NT2/D1 (cell line): Measurements from ENCODE around the gene PATZ1.

Experiments
- DNase-seq: peaks from one replicate; pipeline ENCODE4 v3.0.0-alpha.2; 2011; ENCODE audit warnings: low read depth, low spot score
- H3K27me3 ChIP-seq: 2 replicates; pipeline ENCODE4 v1.6.0; 2011; ENCODE audit warnings: mild to moderate bottlenecking; ENCODE audit not compliant: insufficient read length, insufficient read depth
- H3K36me3 ChIP-seq: 2 replicates; pipeline ENCODE4 v1.6.1; 2011; ENCODE audit warnings: mild to moderate bottlenecking, low read length, mixed read lengths; ENCODE audit not compliant: insufficient read depth, insufficient read length
- H3K4me1 ChIP-seq: 2 replicates; pipeline ENCODE4 v1.5.1; 2011; ENCODE audit not compliant: insufficient read depth, insufficient read length
- H3K4me3 ChIP-seq: 2 replicates; pipeline ENCODE4 v1.5.1; 2011; ENCODE audit warnings: low read depth; ENCODE audit not compliant: insufficient read length
- H3K9ac ChIP-seq: 2 replicates; pipeline ENCODE4 v1.6.0; 2011; ENCODE audit warnings: low read depth; ENCODE audit not compliant: insufficient read length
- H3K9me3 ChIP-seq: 2 replicates; pipeline ENCODE4 v1.5.1; 2011; ENCODE audit warnings: mild to moderate bottlenecking, low read length; ENCODE audit not compliant: insufficient read depth
- SUZ12 ChIP-seq: IDR thresholded peaks from 2 replicates; pipeline ENCODE4 v1.6.1; 2011; ENCODE audit not compliant: insufficient read length, insufficient read depth; ENCODE audit errors: extremely low read depth
- YY1 ChIP-seq: IDR thresholded peaks from 2 replicates; pipeline ENCODE4 v1.6.1; 2011; ENCODE audit not compliant: insufficient read length, insufficient read depth
- ZNF274 ChIP-seq: IDR thresholded peaks from 2 replicates; pipeline ENCODE4 v1.6.1; 2011; ENCODE audit warnings: mild to moderate bottlenecking, low read depth, low read length

Gene PATZ1

DNA sequence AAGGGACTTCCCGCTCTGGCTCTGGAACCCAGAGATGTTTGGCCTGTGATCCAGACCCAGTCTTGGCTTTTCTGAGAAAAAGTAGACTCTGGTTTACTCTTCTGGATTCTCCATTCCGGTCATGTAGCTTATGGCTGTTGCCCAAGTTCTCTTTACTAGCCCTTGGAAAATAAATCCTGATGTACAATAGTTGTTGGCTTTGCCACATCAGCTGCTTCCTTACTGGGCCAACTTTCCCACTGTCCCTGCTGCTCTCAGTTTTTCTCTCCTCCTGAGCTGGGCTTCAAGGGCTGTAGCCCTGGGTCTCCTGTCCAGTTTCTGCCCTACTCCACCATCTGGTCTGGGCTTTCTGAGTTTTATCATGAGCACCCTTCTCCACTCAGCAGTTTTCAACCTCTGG, 12.5 kb downstream of the PATZ1 start:
- Histone ChIP-seq H3K4me1 (peaks cover 3% of the 10 kb centered on the region), H3K27me3 (no peaks in the 10 kb centered on the region), H3K9ac (no peak overlapping the region), H3K9me3 (no peaks in the 10 kb centered on the region), H3K4me3 (no peak overlapping the region), H3K36me3 (peaks cover 78% of the 10 kb centered on the region)
- no peak for DNase-seq
- TF ChIP-seq SUZ12 (no peak), YY1 (no peak), ZNF274 (no peak)

DNA sequence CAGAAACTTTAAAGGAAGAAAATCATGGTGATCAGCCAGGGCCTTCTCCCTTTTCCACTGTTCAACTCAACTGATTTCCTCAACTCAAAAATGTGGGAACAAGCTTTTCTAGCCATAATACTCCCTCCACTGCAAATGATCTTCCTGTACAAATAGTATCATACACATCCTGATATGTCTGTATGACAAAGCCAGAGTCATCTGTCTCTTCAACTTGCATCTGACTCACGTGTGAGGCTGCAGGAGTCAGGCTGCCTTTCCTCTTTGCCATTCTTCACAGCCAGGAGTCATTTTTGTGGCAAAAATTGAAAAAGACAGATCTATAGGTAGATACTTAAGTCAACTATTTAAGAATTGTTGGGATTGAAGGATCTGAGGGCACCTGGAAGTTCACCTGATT, 13.3 kb downstream of the PATZ1 start:
- Histone ChIP-seq H3K4me1 (peaks cover 3% of the 10 kb centered on the region), H3K9me3 (no peaks in the 10 kb centered on the region), H3K27me3 (no peaks in the 10 kb centered on the region), H3K36me3 (peaks cover 72% of the 10 kb centered on the region), H3K9ac (no peak overlapping the region), H3K4me3 (no peak overlapping the region)
- TF ChIP-seq ZNF274, result no peak
- no peak for TF ChIP-seq YY1
- TF ChIP-seq SUZ12, result no peak
- DNase-seq, result no peak

DNA sequence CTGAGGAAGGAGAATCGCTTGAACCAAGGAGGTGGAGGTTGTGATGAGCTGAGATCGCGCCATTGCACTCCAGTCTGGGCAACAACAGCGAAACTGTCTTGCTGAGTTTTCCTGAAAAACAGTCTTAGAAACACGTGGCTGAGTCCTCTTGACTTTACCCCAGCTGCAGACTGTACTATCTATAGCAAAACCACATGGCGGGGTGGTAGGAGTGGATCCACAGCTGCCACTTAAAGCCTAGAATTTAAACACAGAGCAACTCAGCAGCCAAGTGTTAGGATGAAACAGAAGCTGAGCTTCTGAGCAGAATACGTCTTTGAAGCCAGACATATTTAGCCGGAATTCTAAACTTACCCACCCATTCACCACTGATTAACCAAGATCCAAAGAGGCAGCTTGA, 14.1 kb downstream of the PATZ1 start:
- Histone ChIP-seq H3K9me3 (no peaks in the 10 kb centered on the region), H3K4me1 (peaks cover 3% of the 10 kb centered on the region), H3K27me3 (no peaks in the 10 kb centered on the region), H3K4me3 (no peak overlapping the region), H3K36me3 (peaks cover 71% of the 10 kb centered on the region), H3K9ac (no peak overlapping the region)
- DNase-seq, result no peak
- TF ChIP-seq ZNF274 (no peak), YY1 (no peak)

DNA sequence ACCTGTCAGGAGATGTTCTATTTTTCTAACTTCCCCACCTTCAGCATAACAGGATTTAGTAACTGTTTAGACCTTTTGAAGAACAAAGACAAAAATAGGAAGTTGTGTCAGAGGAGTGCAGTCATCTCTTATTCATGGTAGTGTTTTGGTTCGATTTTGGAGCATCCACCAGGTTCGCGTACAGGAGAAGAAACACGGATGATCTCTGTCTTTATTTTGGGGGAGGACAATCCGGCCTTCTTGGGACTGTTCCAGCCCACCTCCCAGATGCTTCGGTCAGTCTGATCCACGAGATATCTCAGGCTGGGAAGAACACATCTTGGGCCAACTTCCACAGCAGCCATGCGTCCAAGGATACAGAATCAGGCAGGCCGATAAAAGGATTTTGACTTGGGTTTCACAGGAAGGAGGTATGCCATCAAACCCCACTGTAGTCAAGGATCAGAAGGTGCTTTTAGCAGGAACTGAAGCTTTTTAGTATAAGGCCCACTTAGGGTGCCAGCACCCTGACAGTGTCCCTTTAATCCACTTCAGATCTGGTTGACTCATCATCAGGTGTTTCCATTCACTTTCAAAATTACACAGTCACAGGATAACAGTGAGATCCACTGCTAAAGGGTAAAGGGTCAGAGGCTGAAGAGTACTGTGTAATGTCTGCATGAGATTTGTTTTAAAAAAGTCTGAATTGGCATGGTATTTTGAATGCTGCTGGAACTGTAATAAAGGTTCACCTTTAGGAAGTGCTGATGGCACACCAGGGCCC, 16.5 kb downstream of the PATZ1 start:
- Histone ChIP-seq H3K4me1 (peaks cover 3% of the 10 kb centered on the region), H3K4me3 (no peak overlapping the region), H3K9me3 (no peaks in the 10 kb centered on the region), H3K9ac (no peak overlapping the region), H3K36me3 (peaks cover 77% of the 10 kb centered on the region), H3K27me3 (no peaks in the 10 kb centered on the region)
- DNase-seq, result no peak
- TF ChIP-seq ZNF274 (no peak), YY1 (no peak), SUZ12 (no peak)

DNA sequence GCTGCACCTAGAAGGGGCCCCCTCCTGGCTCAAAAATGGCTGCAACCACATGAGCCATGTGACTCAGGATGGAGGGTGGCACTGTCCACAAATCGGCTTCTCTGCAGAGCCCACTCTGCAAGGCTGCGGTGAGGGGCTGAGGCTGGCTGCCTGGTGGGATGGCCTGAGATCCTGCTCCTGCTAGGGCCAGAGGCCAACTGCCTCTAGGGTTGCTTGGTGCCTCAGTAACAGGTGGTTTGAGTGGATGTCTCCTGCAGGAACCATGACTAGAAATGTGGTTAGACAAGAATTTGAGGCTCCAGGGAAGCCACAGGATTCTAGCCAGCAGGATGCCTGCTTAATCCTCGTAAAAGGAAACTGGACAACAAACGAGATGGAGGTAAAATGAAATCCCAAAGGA, 17.1 kb downstream of the PATZ1 start:
- no peaks in the 10 kb centered on the region for H3K9me3 ChIP-seq
- H3K9ac ChIP-seq, result no peak overlapping the region
- TF ChIP-seq ZNF274, result no peak
- TF ChIP-seq YY1, result no peak
- no peak for DNase-seq
- H3K4me3 ChIP-seq, result no peak overlapping the region
- H3K27me3 ChIP-seq, result no peaks in the 10 kb centered on the region
- H3K36me3 ChIP-seq, result peaks cover 74% of the 10 kb centered on the region
- H3K4me1 ChIP-seq, result peaks cover 3% of the 10 kb centered on the region

DNA sequence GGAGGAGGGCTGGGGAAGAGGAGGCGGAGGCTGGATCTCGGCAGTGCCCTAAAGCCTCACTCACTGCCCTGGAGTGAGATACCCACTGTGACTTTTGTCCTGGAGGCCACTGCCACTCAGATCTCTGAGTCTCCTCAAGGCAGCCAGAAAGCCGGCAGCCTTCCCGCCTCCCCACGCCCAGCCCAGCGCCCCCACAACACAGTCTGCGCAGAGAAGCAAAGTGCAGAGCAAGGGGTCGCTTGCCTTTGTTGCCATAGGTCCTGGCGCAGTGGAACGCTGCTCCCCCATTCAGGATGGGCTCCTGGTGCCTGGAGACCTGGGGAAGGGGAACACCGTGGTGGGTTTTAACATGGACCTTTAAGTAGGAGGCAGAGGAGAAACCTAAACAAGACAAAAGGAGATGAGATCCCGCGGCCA, 17.6 kb downstream of the PATZ1 start:
- no peaks in the 10 kb centered on the region for H3K27me3 ChIP-seq
- H3K9ac ChIP-seq, result no peak overlapping the region
- peaks cover 74% of the 10 kb centered on the region for H3K36me3 ChIP-seq
- H3K4me3 ChIP-seq, result no peak overlapping the region
- TF ChIP-seq YY1 (no peak), SUZ12 (no peak), ZNF274 (no peak)
- no peaks in the 10 kb centered on the region for H3K9me3 ChIP-seq
- H3K4me1 ChIP-seq, result peaks cover 3% of the 10 kb centered on the region
- no peak for DNase-seq

DNA sequence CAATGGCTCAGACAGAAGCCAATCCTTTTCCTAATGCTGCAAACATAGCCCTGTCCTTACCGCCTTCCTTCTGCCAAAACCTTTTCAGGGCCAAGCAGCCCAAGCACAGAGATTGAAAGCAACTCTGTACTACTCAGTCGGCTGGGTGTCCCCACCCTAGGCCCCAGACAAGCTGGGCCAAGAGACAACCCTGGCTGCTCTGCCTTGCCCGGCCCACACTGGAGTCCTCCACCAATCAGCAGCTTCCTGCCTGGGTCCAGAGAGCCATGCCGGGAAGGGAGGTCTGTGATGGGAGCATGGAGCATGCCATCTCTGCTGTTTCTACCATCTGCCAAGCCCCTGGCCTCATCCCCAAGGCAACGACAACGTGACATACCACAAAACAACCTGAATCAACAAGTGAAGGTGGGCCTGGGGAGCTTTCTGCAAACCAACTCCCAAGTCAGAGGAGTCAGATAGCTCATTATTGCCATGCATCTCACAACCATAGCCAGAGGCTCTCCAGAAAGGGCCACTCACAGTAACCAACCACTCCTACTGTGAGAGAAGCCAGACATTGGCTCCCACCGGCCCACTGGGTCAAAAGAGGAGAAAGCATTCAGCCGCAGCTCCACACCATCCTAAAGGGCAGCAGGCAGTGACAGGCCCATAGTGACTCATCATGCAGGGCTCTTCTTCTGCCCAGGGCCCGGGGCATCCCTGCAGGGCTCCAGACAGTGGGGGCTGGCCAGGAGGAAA, 18.2 kb downstream of the PATZ1 start:
- no peak for TF ChIP-seq YY1
- no peak for TF ChIP-seq SUZ12
- TF ChIP-seq ZNF274, result no peak
- H3K27me3 ChIP-seq, result no peaks in the 10 kb centered on the region
- H3K4me3 ChIP-seq, result no peak overlapping the region
- peaks cover 70% of the 10 kb centered on the region for H3K36me3 ChIP-seq
- no peaks in the 10 kb centered on the region for H3K9me3 ChIP-seq
- H3K4me1 ChIP-seq, result peaks cover 3% of the 10 kb centered on the region
- no peak for DNase-seq
- no peak overlapping the region for H3K9ac ChIP-seq
